Esophagus muscularis mucosa (tissue), 4 donors: ENCODE data around the gene TM4SF5. TPM values are rescaled to one million over a fixed set of nuclear protein-coding genes. Genes with fewer than 3 reads are reported as not detected.
A peak's percentile ranks its signal among the peaks of the same experiment; 100 is the strongest.

Experiments
- DNase-seq: peaks from one replicate; pipeline ENCODE4 v3.0.0-alpha.2; 2017; ENCODE audit errors: extremely low spot score
- H3K27ac ChIP-seq, 4 donors: fragments of 200-600 bp; sonication (generic); replicated peaks in 1 of 4; 1 replicate in 3 of 4; 2 replicates in 1 of 4; pipeline ENCODE4 v1.5.1; 2016 to 2019; ENCODE audit warnings: mild to moderate bottlenecking in 1 of 4
- H3K27me3 ChIP-seq, 4 donors: fragments of 200-600 bp; sonication (generic); one replicate each; pipeline versions ENCODE4 v1.5.1 to v1.6.0; 2016 to 2019
- H3K36me3 ChIP-seq, 4 donors: fragments of 200-600 bp; sonication (generic); one replicate each; pipeline ENCODE4 v1.5.1; 2016 to 2019
- H3K4me1 ChIP-seq, 4 donors: fragments of 200-600 bp; sonication (generic); one replicate each; pipeline ENCODE4 v1.5.1; 2016 to 2019
- H3K4me3 ChIP-seq, 4 donors: fragments of 200-600 bp; sonication (generic); 1 replicate in 2 of 4; 2 replicates in 2 of 4; pipeline ENCODE4 v1.5.1; 2016 to 2019; ENCODE audit warnings: mild to moderate bottlenecking in 4 of 4, moderate library complexity in 1 of 4
- H3K9me3 ChIP-seq, 4 donors: fragments of 200-600 bp; sonication (generic); 1 replicate in 3 of 4; 2 replicates in 1 of 4; pipeline ENCODE4 v1.5.1; 2016 to 2019
- CTCF ChIP-seq, 3 experiments: fragments of 200-600 bp in 2 of 3; fragments of 450-650 bp in 1 of 3; sonication (generic) in 2 of 3; IDR thresholded peaks; one replicate each; pipeline ENCODE4 v1.5.1; 2017 to 2019; ENCODE audit warnings: antibody characterized with exemption in 3 of 3, mild to moderate bottlenecking in 2 of 3, moderate library complexity in 1 of 3
- EP300 ChIP-seq: sonication (generic); formaldehyde crosslinking; IDR thresholded peaks from one replicate; pipeline ENCODE4 v1.6.1; 2017; ENCODE audit warnings: antibody characterized with exemption
- POLR2A ChIP-seq: fragments of 450-650 bp; IDR thresholded peaks from one replicate; pipeline ENCODE4 v1.6.1; 2017; ENCODE audit warnings: antibody characterized with exemption, moderate library complexity, mild to moderate bottlenecking, low read depth
- POLR2AphosphoS5 ChIP-seq, 2 donors: sonication (generic); formaldehyde crosslinking; IDR thresholded peaks; one replicate each; pipeline ENCODE4 v1.6.1; 2017; ENCODE audit warnings: antibody characterized with exemption in 2 of 2
- WGBS: methylation state at CpG from one replicate; pipeline ENCODE4 v1.1.5; 2018; 5-methylcytosine and 5-hydroxymethylcytosine counted together
- intact Hi-C: fragments of 100-400 bp; cut with DNase I; formaldehyde crosslinking; loops from one replicate; pipeline ENCODE4 v1.15.1; 2023
- total RNA-seq, 4 donors: library from RNA; depleted of rRNA; stranded (reverse); fragments of >200 nt; gene quantifications; one replicate each; pipeline versions ENCODE4 v1.1.0 to v1.2.1, GENCODE V29; 2016

TM4SF5 gene
- total RNA-seq, 4 donors from 2014 or later: not detected

DNA sequence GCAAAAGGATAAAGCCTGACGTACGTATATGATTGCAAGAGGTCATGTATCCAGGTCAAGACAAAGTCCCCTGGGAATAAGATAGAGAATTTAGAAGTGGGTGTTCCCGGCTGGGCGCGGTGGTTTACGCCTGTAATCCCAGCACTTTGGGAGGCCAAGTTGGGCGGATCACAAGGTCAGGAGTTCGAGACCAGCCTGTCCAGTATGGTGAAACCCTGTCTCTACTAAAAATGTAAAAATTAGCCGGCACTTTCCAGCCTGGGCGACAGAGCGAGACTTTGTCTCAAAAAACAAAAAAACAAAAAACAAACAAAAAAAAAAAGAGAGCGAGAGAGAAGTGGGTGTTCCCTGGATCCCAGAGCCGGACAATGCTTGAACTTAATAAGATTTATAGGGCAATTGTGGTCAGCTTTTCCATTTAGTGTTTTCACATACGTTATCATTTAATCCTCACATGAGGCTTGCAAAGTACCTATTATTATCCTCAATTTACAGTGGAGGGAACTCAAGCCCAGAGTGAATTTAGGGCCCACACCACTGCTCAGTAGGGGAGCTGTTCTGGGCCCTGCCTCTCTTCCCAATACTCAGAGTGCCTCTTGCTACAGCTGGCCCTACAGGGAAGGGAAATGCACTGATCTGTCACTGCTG lies 16.6 kb downstream of the TM4SF5 start:
- Histone ChIP-seq H3K9me3 (no peaks in the 10 kb centered on the region), H3K4me1 (peaks cover 36 to 50% (median 49%) of the 10 kb centered on the region in 4 donors), H3K27me3 (peaks cover 0 to 25% (median 4%) of the 10 kb centered on the region in 4 donors), H3K27ac (peak overlapping the region in 3 of 4 donors; percentile 94 to 98 (median 98)), H3K4me3 (peak overlapping the region in 1 of 4 donors; percentile 75), H3K36me3 (no peaks in the 10 kb centered on the region)
- WGBS: 80% methylated on average over 14 of the region's 14 CpGs
- intact Hi-C loops: loop anchor here (2.0 kb wide), 1 partner anchor 55 kb away; no protein-coding TSS in a partner anchor
- TF ChIP-seq CTCF (IDR thresholded peaks at IDR 0.05): no peak
- TF ChIP-seq EP300: no peak
- no peak for TF ChIP-seq POLR2AphosphoS5 (IDR thresholded peaks at IDR 0.05)
- TF ChIP-seq POLR2A: no peak
- DNase-seq: no peak

GRCh38 chr17:4788807-4789700 lies 17.4 kb downstream of the TM4SF5 start, which contains the start of gene GLTPD2:
Gene GLTPD2, plus strand, starts transcription at chr17:4788964. Its CDS starts 48 bp downstream, at chr17:4789012.
- intact Hi-C loops: loop anchor here (2.0 kb wide), 1 partner anchor 56 kb away; no protein-coding TSS in a partner anchor
- 18% methylated on average over 17 of the region's 62 CpGs for WGBS
- no peak for TF ChIP-seq POLR2A
- TF ChIP-seq CTCF (IDR thresholded peaks at IDR 0.05): no peak
- no peak for TF ChIP-seq POLR2AphosphoS5 (IDR thresholded peaks at IDR 0.05)
- no peak for TF ChIP-seq EP300

GRCh38 chr17:4789701-4789950 lies 17.9 kb downstream of the TM4SF5 start:
- no peaks in the 10 kb centered on the region for H3K9me3 ChIP-seq
- no peak for TF ChIP-seq POLR2AphosphoS5 (IDR thresholded peaks at IDR 0.05)
- no peak for TF ChIP-seq CTCF (IDR thresholded peaks at IDR 0.05)
- no peak for TF ChIP-seq POLR2A
- no peak for TF ChIP-seq EP300
- WGBS: 0% methylated on average over 20 of the region's 25 CpGs
- intact Hi-C loops: loop anchor here (2.0 kb wide), 1 partner anchor 57 kb away; no protein-coding TSS in a partner anchor
- no peaks in the 10 kb centered on the region for H3K36me3 ChIP-seq
- H3K27me3 ChIP-seq: peaks cover 0 to 13% (median 4%) of the 10 kb centered on the region in 4 donors
- peak overlapping the region; percentile 71 to 84 (median 74) for H3K4me3 ChIP-seq
- H3K4me1 ChIP-seq: peaks cover 36 to 50% (median 49%) of the 10 kb centered on the region in 4 donors
- peak overlapping the region; percentile 94 to 98 (median 98) for H3K27ac ChIP-seq
- DNase-seq: no peak

More at GRCh38 chr17:4788807-4789700, 17.4 kb downstream of the TM4SF5 start, which contains the start of gene GLTPD2:
- Histone ChIP-seq H3K4me3 (peak within 1 kb of the TSS; percentile 71 to 84 (median 74)), H3K9me3 (no peaks in the 10 kb centered on the region), H3K27ac (peak within 1 kb of the TSS; percentile 94 to 98 (median 98)), H3K36me3 (no peaks in the 10 kb centered on the region), H3K27me3 (peaks cover 0 to 17% (median 4%) of the 10 kb centered on the region in 4 donors), H3K4me1 (peaks cover 36 to 50% (median 49%) of the 10 kb centered on the region in 4 donors)
- no peak for DNase-seq

DNA sequence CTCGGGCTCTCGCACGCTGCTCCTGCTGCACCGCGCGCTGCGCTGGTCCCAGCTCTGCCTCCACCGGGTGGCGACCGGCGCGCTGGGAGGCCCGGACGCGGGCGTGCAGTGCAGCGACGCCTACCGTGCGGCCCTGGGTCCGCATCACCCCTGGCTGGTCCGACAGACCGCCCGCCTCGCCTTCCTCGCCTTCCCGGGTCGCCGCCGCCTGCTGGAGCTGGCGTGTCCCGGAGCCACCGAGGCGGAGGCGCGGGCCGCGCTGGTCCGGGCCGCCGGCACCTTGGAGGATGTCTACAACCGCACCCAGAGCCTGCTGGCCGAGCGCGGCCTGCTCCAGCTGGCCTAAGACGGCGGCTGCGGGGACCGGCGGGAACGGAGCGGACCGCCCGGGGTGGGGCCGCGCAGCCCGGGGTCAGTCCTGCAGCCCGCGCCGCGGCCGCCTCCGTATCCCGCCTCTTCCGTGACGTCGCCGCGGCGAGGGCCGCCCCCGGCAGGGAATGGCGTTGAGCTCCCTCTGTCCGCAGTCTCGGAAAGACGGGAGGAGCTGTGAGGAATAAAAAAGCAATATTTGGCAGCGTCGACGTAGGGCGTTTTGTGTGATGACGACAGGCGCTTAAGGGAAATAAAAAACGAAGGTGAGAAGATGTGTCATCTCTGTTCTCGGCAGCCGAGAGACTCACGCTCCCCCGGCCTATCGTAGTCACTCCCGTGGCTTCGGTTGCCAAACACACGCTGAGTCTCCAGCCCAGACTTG lies 18.4 kb downstream of the TM4SF5 start:
- no peaks in the 10 kb centered on the region for H3K36me3 ChIP-seq
- peaks cover 33 to 47% (median 45%) of the 10 kb centered on the region in 4 donors for H3K4me1 ChIP-seq
- H3K4me3 ChIP-seq: peak overlapping the region; percentile 71 to 84 (median 74)
- intact Hi-C loops: loop anchor here (2.0 kb wide), 1 partner anchor 57 kb away; no protein-coding TSS in a partner anchor
- peaks cover 0 to 9% (median 3%) of the 10 kb centered on the region in 4 donors for H3K27me3 ChIP-seq
- peak; percentile 94 for DNase-seq
- no peaks in the 10 kb centered on the region for H3K9me3 ChIP-seq
- peak overlapping the region; percentile 94 to 98 (median 98) for H3K27ac ChIP-seq
- WGBS: 0% methylated on average over 19 of the region's 91 CpGs
- peak; percentile 73 to 94 for TF ChIP-seq POLR2AphosphoS5 (IDR thresholded peaks at IDR 0.05)
- no peak for TF ChIP-seq EP300
- peak; percentile 54 for TF ChIP-seq POLR2A
- TF ChIP-seq CTCF (IDR thresholded peaks at IDR 0.05): peak; percentile 81 to 85 (median 82)
